A549 treated with RU486 at 1 μM for 4 hours (cell line): ENCODE results near the gene PALLD. TPM values are rescaled to one million over a fixed set of nuclear protein-coding genes. Genes with fewer than 3 reads are reported as not detected.

Source experiments
- total RNA-seq: library from RNA; stranded (reverse); fragments of 200-300 nt; extraction: Qiagen RNA extraction; gene quantifications from 5 replicates; pipeline ENCODE4 v1.2.3, GENCODE V29; 2022; ENCODE audit warnings: low read depth

Gene PALLD
- 47.1 to 90.8 TPM (median 74.9 TPM) in 5 replicates for total RNA-seq

DNA sequence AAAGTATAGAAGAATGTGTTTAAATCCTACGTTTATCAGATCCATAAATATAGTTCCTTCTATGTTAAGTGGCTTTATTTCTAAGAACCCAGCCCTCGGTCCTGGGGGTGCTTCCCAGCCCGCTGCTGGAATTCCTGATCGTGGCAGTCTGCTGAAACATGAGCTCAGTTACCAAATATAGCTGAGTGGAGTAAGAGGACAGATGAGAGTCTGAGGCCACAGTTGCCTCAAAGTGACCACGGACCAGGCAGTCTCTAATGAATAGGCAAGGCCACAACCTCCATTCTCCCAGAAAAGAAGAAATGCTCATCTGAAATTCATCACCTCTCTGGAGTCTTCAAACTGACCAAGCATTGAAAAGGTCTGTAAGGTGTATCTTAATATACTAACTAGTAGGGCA is at the start of gene PALLD:
PALLD (plus strand) TSS at position 219 of the 400 bp plus-strand sequence.

Other genes with a start within 250 kb of the PALLD start
- gene DDX60, start 178.3 kb upstream of the PALLD start, total RNA-seq = 1.2 to 4.2 TPM (median 2.0 TPM) in 5 replicates
- gene DDX60L, start 16.6 kb upstream of the PALLD start, total RNA-seq = 6.6 to 16.6 TPM (median 13.5 TPM) in 5 replicates